DND-41 (cell line): Measurements from ENCODE around the gene SLC23A2.

Experiments
- EZH2 ChIP-seq: IDR thresholded peaks from 3 replicates; pipeline ENCODE4 v1.6.1; 2012; ENCODE audit warnings: borderline replicate concordance, low read depth, mild to moderate bottlenecking, moderate library complexity, low read length, inconsistent platforms; ENCODE audit not compliant: severe bottlenecking
- TF ChIP-seq, protein P1 (sequence below): IDR thresholded peaks from 2 replicates; pipeline ENCODE4 v1.5.1; 2012; ENCODE audit warnings: borderline replicate concordance, low read length, moderate library complexity, mild to moderate bottlenecking; ENCODE audit not compliant: poor library complexity, severe bottlenecking; ENCODE audit errors: extremely low read depth

DNA sequence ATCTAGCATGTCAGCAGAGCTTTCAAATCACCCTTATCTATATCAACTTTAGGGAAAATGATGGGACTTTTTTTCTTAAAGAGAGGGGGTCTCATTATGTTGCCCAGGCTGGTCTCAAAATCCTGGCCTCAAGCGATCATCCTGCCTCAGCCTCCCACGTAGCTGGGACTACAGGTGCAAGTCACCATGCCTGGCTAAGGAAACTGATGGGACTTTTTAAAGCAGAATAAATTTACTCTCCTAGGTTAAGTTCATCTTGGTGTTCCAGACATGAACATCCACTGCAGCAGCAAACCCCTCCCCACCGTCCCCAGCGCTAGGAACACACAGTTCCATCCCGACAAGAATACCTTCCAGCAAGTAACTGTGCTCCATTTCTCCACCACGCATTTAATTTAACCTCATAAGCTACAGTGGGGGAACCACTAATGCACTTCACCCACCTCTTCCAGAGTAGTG is 64.9 kb downstream of the SLC23A2 start:
- TF ChIP-seq, protein P1, sequence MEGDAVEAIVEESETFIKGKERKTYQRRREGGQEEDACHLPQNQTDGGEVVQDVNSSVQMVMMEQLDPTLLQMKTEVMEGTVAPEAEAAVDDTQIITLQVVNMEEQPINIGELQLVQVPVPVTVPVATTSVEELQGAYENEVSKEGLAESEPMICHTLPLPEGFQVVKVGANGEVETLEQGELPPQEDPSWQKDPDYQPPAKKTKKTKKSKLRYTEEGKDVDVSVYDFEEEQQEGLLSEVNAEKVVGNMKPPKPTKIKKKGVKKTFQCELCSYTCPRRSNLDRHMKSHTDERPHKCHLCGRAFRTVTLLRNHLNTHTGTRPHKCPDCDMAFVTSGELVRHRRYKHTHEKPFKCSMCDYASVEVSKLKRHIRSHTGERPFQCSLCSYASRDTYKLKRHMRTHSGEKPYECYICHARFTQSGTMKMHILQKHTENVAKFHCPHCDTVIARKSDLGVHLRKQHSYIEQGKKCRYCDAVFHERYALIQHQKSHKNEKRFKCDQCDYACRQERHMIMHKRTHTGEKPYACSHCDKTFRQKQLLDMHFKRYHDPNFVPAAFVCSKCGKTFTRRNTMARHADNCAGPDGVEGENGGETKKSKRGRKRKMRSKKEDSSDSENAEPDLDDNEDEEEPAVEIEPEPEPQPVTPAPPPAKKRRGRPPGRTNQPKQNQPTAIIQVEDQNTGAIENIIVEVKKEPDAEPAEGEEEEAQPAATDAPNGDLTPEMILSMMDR, result no peak
- TF ChIP-seq EZH2, result no peak
